H1 (cell line): ENCODE results near the gene CLEC2A. TPM values are rescaled to one million over a fixed set of nuclear protein-coding genes. Genes with fewer than 3 reads are reported as not detected.

Experiments used
- ATF2 ChIP-seq: IDR thresholded peaks from 2 replicates; pipeline ENCODE4 v1.6.1; 2012; ENCODE audit warnings: low read length, inconsistent platforms
- BCL11A ChIP-seq, 2 experiments: IDR thresholded peaks; one replicate each; pipeline ENCODE4 v1.6.1; 2011; ENCODE audit warnings: low read depth in 2 of 2, low read length in 2 of 2, mild to moderate bottlenecking in 2 of 2
- CHD2 ChIP-seq: IDR thresholded peaks from 2 replicates; pipeline ENCODE4 v1.6.1; 2012; ENCODE audit warnings: low read length, improper control_type of control experiment
- HDAC2 ChIP-seq, 2 experiments: fragments of 300-600 bp in 1 of 2; sonication (generic) in 1 of 2; IDR thresholded peaks; 2 replicates each; pipeline ENCODE4 v1.6.1; 2011 to 2012; ENCODE audit warnings: low read depth in 2 of 2, low read length in 2 of 2, mild to moderate bottlenecking in 2 of 2, moderate library complexity in 2 of 2, borderline replicate concordance in 1 of 2, inconsistent platforms in 1 of 2
- MAFK ChIP-seq: IDR thresholded peaks from 2 replicates; pipeline ENCODE4 v1.6.1; 2012; ENCODE audit warnings: low read depth, mild to moderate bottlenecking, improper control_type of control experiment, low read length
- POLR2AphosphoS5 ChIP-seq: IDR thresholded peaks from 2 replicates; pipeline ENCODE4 v1.6.1; 2011; ENCODE audit warnings: low read depth, low read length
- RNF2 ChIP-seq: fragments of 200-900, 300-1000 bp; sonication (generic); IDR thresholded peaks from 2 replicates; pipeline ENCODE4 v1.7.1; 2016; ENCODE audit warnings: borderline replicate concordance, low read depth, mild to moderate bottlenecking, antibody characterized with exemption, low read length; ENCODE audit not compliant: poor library complexity, severe bottlenecking; ENCODE audit errors: missing control alignments
- SIRT6 ChIP-seq: IDR thresholded peaks from one replicate; pipeline ENCODE4 v1.7.1; 2012; ENCODE audit warnings: low read length, inconsistent platforms
- polyA plus RNA-seq, 7 experiments: library from polyadenylated mRNA; depleted of rRNA in 3 of 7; stranded (reverse) in 5 of 7; unstranded in 2 of 7; fragments of >200 nt in 5 of 7; fragments of 200-250 nt in 2 of 7; gene quantifications; 1 replicate in 5 of 7; 2 replicates in 1 of 7; 4 replicates in 1 of 7; pipeline versions ENCODE4 v1.2.1 to v1.2.3, GENCODE V29; 2011 to 2013; ENCODE audit warnings: missing spikeins in 2 of 7, mixed read lengths in 2 of 7
- total RNA-seq: library from RNA; stranded (reverse); fragmentation: NEBNext Ultra II Directional; extraction: Animal tissue kit (Norgen Biotek cat#: 25700); gene quantifications from 2 replicates; pipeline ENCODE4 v1.2.1, GENCODE V29; 2021

CLEC2A gene
- total and polyA plus RNA-seq, 2 of the 8 experiments (the other 6 are each of a cell fraction or from before 2014, with no cell fraction given) = 0.63 to 3.7 TPM

GRCh38 chr12:9867531-9867930, 64.6 kb downstream of the CLEC2A start (continued):
- TF ChIP-seq SIRT6 (no peak), BCL11A (IDR thresholded peaks at IDR 0.05; ENCODE audit: low read depth in 2 of 2, low read length in 2 of 2) (no peak), MAFK (no peak), RNF2 (no peak), ATF2 (no peak), POLR2AphosphoS5 (no peak), CHD2 (no peak), HDAC2 (IDR thresholded peaks at IDR 0.05; ENCODE audit: borderline replicate concordance in 1 of 2, low read depth in 2 of 2, low read length in 2 of 2) (no peak)
